Measurements from ENCODE around the gene CAMK1D. TPM values are rescaled to one million over a fixed set of nuclear protein-coding genes. Genes with fewer than 3 reads are reported as not detected.
A peak's percentile ranks its signal among the peaks of the same experiment; 100 is the strongest.

CAMK1D gene
- total RNA-seq, 4 donors from 2014 or later, result 29.7 to 36.7 (median 33.3) TPM

DNA sequence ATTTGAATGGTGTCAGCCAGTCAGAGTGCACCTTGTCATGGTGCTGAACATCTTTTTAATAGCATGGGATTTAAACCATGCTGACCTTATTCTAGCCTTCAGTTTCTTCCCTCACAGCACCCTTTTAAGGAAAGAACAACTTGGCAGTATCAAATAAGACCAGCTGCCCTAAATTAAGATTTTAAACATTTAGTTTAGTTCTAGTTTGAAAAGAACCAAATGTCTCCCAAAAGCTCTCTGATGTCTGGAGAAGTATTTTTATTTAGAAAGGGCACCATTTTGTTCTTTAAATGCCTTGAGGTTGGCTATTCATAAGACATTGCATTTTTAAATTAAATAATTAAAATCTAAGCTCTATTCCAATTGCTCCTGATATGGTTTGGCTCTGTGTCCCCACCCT is 531.1 kb downstream of the CAMK1D start:
- no peak for DNase-seq (ENCODE audit: low spot score in 2 of 2)
- TF ChIP-seq, protein P1, sequence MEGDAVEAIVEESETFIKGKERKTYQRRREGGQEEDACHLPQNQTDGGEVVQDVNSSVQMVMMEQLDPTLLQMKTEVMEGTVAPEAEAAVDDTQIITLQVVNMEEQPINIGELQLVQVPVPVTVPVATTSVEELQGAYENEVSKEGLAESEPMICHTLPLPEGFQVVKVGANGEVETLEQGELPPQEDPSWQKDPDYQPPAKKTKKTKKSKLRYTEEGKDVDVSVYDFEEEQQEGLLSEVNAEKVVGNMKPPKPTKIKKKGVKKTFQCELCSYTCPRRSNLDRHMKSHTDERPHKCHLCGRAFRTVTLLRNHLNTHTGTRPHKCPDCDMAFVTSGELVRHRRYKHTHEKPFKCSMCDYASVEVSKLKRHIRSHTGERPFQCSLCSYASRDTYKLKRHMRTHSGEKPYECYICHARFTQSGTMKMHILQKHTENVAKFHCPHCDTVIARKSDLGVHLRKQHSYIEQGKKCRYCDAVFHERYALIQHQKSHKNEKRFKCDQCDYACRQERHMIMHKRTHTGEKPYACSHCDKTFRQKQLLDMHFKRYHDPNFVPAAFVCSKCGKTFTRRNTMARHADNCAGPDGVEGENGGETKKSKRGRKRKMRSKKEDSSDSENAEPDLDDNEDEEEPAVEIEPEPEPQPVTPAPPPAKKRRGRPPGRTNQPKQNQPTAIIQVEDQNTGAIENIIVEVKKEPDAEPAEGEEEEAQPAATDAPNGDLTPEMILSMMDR (IDR thresholded peaks at IDR 0.05), result no peak
- no peak for TF ChIP-seq POLR2A (IDR thresholded peaks at IDR 0.05)

DNA sequence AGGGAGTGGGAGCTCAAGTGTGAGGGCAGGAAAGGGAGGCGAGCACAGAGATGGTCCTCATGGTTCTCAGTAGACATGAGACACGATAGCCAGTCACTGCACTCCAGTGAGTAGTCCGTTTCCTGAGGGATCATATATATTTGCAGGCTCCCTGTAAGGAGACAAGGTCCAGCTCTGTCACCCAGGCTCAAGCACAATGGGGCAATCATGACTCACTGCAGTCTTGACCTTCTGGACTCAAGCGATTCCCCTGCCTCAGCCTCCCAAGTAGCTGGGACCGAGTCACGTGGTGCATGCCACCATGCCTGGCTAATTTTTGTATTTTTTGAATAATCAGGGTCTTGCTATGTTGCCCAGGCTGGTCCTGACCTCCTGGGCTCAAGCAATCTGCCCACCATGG is 535.5 kb downstream of the CAMK1D start:
- 88 to 97% methylated on average over 6 of the region's 6 CpGs for WGBS, 2 donors
- intact Hi-C loops (cut with DNase I; ENCODE audit: low total_unique reads), result no loop called here
- TF ChIP-seq, protein P1 (IDR thresholded peaks at IDR 0.05), result no peak
- TF ChIP-seq POLR2A (IDR thresholded peaks at IDR 0.05), result no peak

More for the DNA sequence above, 531.1 kb downstream of the CAMK1D start:
- H3K4me3 ChIP-seq (ENCODE audit: low read depth, poor library complexity, severe bottlenecking), result no peak overlapping the region
- intact Hi-C loops (cut with DNase I; ENCODE audit: low total_unique reads), result no loop called here

More for the DNA sequence above, 535.5 kb downstream of the CAMK1D start:
- DNase-seq (ENCODE audit: low spot score in 2 of 2), result peak in 1 of 2 donors; percentile 42
- no peak overlapping the region for H3K4me3 ChIP-seq (ENCODE audit: low read depth, poor library complexity, severe bottlenecking)

MicroRNA genes within 50 kb of the gene (microRNA counts, 767-probe panel; counts per million panel counts)
- microRNA hsa-miR-548q, result 0 to 358 counts per million in 2 donors

Small RNA genes within 50 kb of the gene (microRNA-seq; reads per million reads assigned to microRNA genes)
- gene MIR4480 (ENCODE audit: borderline number of aligned reads in 1 of 2, borderline replicate concordance in 2 of 2) (0 reads per million in 2 donors), gene MIR4481 (ENCODE audit: borderline number of aligned reads in 1 of 2, borderline replicate concordance in 2 of 2) (0 reads per million in 2 donors), gene MIR548Q (ENCODE audit: borderline number of aligned reads in 1 of 2, borderline replicate concordance in 2 of 2) (0 reads per million in 2 donors)

Other genes with a start within 250 kb of the CAMK1D start
- gene SEC61A2, start 219.9 kb upstream of the CAMK1D start, total RNA-seq, result 10 to 100 TPM in 1 of 4 donors, 1 to 10 TPM in 3; 5.3 to 14.5 (median 6.8) TPM
- 10 to 100 TPM; 28.0 to 36.5 (median 35.2) TPM for gene NUDT5, start 153.7 kb upstream of the CAMK1D start, total RNA-seq
- gene CDC123, start 153.4 kb upstream of the CAMK1D start, total RNA-seq, result 10 to 100 TPM; 40.1 to 77.4 (median 58.8) TPM